Measurements from ENCODE around the gene MAML2. TPM values are rescaled to one million over a fixed set of nuclear protein-coding genes. Genes with fewer than 3 reads are reported as not detected.

MAML2 gene
- total RNA-seq, 4 donors from 2014 or later, result 34.2 to 49.8 (median 44.4) TPM

GRCh38 chr11:96318850-96319249 is 24.1 kb downstream of the MAML2 start:
- no peak for TF ChIP-seq CTCF (IDR thresholded peaks at IDR 0.05)
- ATAC-seq (ENCODE audit: low FRiP score) (no peak), DNase-seq (ENCODE audit: low spot score) (no peak)

- DNase-seq (ENCODE audit: low spot score) (no peak), ATAC-seq (ENCODE audit: low FRiP score) (no peak)
- no peak for TF ChIP-seq CTCF (IDR thresholded peaks at IDR 0.05)
Measured at GRCh38 chr11:96318399-96318798, 24.6 kb downstream of the MAML2 start.

GRCh38 chr11:96317985-96318384 is 25.0 kb downstream of the MAML2 start:
- ATAC-seq (ENCODE audit: low FRiP score) (no peak), DNase-seq (ENCODE audit: low spot score) (no peak)
- no peak for TF ChIP-seq CTCF (IDR thresholded peaks at IDR 0.05)

- no peak for TF ChIP-seq CTCF (IDR thresholded peaks at IDR 0.05)
- DNase-seq (ENCODE audit: low spot score) (no peak), ATAC-seq (ENCODE audit: low FRiP score) (no peak)
Measured at GRCh38 chr11:96317571-96317970, 25.4 kb downstream of the MAML2 start.

- DNase-seq (ENCODE audit: low spot score) (no peak), ATAC-seq (ENCODE audit: low FRiP score) (no peak)
- no peak for TF ChIP-seq CTCF (IDR thresholded peaks at IDR 0.05)
Measured at GRCh38 chr11:96316869-96317268, 26.1 kb downstream of the MAML2 start.

- DNase-seq (ENCODE audit: low spot score) (no peak), ATAC-seq (ENCODE audit: low FRiP score) (no peak)
- no peak for TF ChIP-seq CTCF (IDR thresholded peaks at IDR 0.05)
Measured at GRCh38 chr11:96315476-96315875, 27.5 kb downstream of the MAML2 start.

- no peak for DNase-seq (ENCODE audit: low spot score)
- TF ChIP-seq CTCF (IDR thresholded peaks at IDR 0.05), result no peak
- no peak for ATAC-seq (ENCODE audit: low FRiP score)
Measured at GRCh38 chr11:96314326-96315020, 28.5 kb downstream of the MAML2 start.

Data from omental fat pad (tissue), 4 donors.